BLaER1 (cell line): ENCODE data around the gene VPS37B.

Source experiments
- H3K27ac ChIP-seq: shearing (Covaris generic); formaldehyde crosslinking; 2 replicates; pipeline ENCODE4 v1.8.1; 2022
- H3K27me3 ChIP-seq: shearing (Covaris generic); formaldehyde crosslinking; 2 replicates; pipeline ENCODE4 v1.8.1; 2022
- H3K36me3 ChIP-seq: shearing (Covaris generic); formaldehyde crosslinking; 2 replicates; pipeline ENCODE4 v1.8.1; 2022
- H3K4me1 ChIP-seq: shearing (Covaris generic); formaldehyde crosslinking; 2 replicates; pipeline ENCODE4 v1.8.1; 2022
- H3K4me2 ChIP-seq: shearing (Covaris generic); formaldehyde crosslinking; 2 replicates; pipeline ENCODE4 v1.8.1; 2022
- H3K4me3 ChIP-seq: shearing (Covaris generic); formaldehyde crosslinking; 2 replicates; pipeline ENCODE4 v1.8.1; 2022
- H3K9ac ChIP-seq: shearing (Covaris generic); formaldehyde crosslinking; 2 replicates; pipeline ENCODE4 v1.8.1; 2022
- H3K9me3 ChIP-seq: shearing (Covaris generic); formaldehyde crosslinking; 2 replicates; pipeline ENCODE4 v1.8.1; 2022
- H4K20me1 ChIP-seq: shearing (Covaris generic); formaldehyde crosslinking; 2 replicates; pipeline ENCODE4 v1.8.1; 2022
- Cebpa-rat ChIP-seq: shearing (Covaris generic); IDR thresholded peaks from 2 replicates; pipeline ENCODE4 v1.8.1; 2022

VPS37B gene

DNA sequence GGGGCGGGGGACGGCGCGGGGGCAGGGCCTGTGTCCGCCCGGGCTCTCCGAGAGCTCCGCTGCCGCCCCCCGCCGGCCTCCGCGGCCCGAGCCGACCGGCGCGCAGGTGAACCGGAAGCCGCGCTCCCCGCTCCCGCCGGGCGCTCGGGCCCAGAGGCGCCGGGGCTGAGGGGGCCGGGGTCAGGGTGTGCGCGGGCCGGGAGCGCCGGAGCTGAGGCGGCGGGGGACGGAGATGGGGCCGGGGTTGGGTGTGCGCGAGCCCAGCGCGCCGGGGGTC, 60.2 kb downstream of the VPS37B start:
- TF ChIP-seq Cebpa-rat, result no peak
- Histone ChIP-seq H3K27me3 (no peaks in the 10 kb centered on the region), H3K9me3 (no peaks in the 10 kb centered on the region), H3K27ac (peak overlapping the region; percentile 85), H3K36me3 (peaks cover 21% of the 10 kb centered on the region), H4K20me1 (peaks cover 41% of the 10 kb centered on the region), H3K4me3 (peak overlapping the region; percentile 91), H3K4me1 (peaks cover 48% of the 10 kb centered on the region), H3K9ac (peak overlapping the region; percentile 90), H3K4me2 (peak overlapping the region; percentile 96)

DNA sequence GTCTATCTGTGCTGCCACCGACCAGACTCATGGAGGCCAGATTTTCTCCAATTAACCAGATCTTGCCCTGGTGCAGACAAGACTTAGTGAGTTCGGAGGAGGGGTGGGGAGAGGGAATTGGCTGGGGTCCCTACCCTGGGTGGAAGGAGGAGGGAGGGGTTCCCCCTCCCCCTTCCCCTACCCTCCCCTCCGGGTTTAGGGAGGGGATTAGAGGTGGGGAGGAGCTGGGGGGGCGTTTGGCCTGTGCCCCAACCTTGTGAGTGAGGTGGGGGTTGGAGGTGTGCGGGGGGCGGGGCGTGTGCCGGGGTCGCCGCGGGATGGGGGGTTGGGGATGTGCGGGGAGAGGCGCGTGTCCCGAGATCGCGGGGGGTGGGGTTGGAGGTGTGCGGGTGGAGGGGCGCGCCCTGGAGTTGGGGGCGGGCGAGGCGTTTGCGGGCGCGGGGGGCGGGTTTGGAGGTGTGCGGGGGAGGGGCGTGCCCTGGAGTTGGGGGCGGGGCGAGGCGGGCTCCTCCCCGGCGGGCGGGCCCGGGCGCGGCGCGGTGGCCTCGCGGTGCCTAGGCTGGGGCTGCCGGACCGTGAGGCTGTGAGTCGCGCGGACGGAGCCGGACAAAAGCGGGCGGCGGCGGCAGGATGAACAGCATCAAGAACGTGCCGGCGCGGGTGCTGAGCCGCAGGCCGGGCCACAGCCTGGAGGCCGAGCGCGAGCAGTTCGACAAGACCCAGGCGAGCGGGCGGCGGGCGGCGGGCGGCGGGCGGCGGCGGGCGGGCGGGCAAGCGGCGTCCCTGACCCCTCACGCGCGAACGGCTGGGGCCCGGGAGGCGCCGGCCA, 60.8 kb downstream of the VPS37B start, which contains the start of gene HIP1R:
Gene HIP1R, plus strand, starts transcription at position 537 of the 829 bp plus-strand sequence. Its CDS starts 94 bp downstream, at position 631.
- no peaks in the 10 kb centered on the region for H3K27me3 ChIP-seq
- H3K9me3 ChIP-seq, result no peaks in the 10 kb centered on the region
- peak within 1 kb of the TSS; percentile 91 for H3K4me3 ChIP-seq
- H3K9ac ChIP-seq, result peak within 1 kb of the TSS; percentile 90
- peaks cover 16% of the 10 kb centered on the region for H3K36me3 ChIP-seq
- H3K4me1 ChIP-seq, result peaks cover 43% of the 10 kb centered on the region
- peaks cover 35% of the 10 kb centered on the region for H4K20me1 ChIP-seq
- peak within 1 kb of the TSS; percentile 85 for H3K27ac ChIP-seq
- TF ChIP-seq Cebpa-rat, result no peak
- H3K4me2 ChIP-seq, result peak within 1 kb of the TSS; percentile 96

DNA sequence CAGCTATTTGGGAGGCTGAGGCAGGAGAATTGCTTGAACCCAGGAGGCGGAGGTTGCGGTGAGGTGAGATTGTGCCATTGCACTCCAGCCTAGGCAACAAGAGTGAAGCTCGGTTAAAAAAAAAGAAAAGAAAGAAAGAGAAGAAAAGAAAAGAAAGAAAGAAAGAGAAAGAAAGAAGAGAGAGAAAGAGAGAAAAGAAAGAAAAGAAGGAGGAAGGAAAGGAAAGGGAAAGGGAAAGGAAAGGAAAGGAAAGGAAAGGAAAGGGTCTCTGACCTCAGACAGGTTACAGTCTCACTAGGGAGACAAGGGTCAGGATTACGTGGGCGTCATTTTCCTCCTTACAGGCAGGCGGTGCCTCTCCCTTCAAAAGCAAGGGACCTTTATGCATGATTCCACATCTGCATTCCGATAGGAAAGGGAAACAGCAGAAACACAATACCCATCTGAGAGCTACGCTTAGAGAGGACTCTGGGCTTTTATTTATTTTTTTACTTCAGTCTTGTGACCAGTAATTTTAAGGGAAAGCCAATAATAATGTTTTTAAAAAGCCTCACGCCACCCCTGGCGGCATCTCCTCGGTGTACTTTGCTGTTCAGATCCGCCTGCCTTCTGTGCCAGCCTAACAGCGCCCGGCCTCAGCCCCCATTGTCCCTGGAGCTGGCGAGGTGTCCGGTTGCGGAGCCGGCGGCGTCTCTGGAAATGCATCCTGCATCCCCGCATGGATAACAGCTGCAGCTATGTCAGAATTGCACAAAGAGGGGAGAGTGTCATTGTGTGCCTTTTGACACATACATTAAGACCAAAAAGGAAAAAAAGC, 61.6 kb downstream of the VPS37B start:
- H3K27ac ChIP-seq, result peak overlapping the region; percentile 15; the same call in 1 of the 2 replicates
- no peaks in the 10 kb centered on the region for H3K27me3 ChIP-seq
- H3K4me2 ChIP-seq, result peak overlapping the region; percentile 87
- no peaks in the 10 kb centered on the region for H3K9me3 ChIP-seq
- H4K20me1 ChIP-seq, result peaks cover 27% of the 10 kb centered on the region
- peaks cover 8% of the 10 kb centered on the region for H3K36me3 ChIP-seq
- no peak for TF ChIP-seq Cebpa-rat
- peak overlapping the region; percentile 62 for H3K4me3 ChIP-seq
- H3K9ac ChIP-seq, result peak overlapping the region; percentile 27; the same call in 1 of the 2 replicates
- H3K4me1 ChIP-seq, result peaks cover 34% of the 10 kb centered on the region

DNA sequence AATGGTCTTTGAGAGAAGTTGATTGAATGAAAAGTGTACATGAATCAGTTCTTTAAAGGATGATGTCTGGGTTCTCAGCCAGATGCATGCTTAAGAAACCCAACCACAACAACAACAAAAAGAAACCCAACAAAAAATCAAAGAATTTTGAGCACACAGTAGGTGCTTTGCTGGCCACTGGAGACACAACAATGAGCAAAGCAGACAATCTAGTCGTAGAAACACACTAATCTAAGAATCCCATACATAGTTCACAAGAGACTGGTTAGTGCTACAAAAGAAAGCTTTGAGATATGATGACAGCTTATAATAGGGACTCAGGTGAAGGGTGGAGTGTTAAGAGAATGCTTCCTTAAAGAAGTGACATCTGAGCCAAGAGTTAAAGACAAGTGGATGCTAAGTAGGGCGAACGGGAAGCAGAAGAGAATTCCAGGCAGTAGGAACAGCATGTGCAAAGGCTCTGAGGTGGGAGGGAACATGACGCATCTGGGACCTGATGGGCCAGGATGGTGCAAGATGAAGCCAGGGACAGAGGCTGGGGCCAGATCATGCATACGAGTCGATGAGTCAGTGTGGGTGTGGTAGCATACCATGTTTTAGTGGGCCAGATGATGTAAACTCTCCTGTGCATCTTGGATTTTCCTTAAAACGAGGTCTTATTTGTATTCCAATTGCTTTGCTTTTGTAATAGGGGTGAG, 65.3 kb downstream of the VPS37B start:
- Histone ChIP-seq H4K20me1 (no peaks in the 10 kb centered on the region), H3K4me2 (no peak overlapping the region), H3K4me3 (no peak overlapping the region), H3K9ac (no peak overlapping the region), H3K27me3 (no peaks in the 10 kb centered on the region), H3K36me3 (no peaks in the 10 kb centered on the region), H3K27ac (no peak overlapping the region), H3K9me3 (no peaks in the 10 kb centered on the region), H3K4me1 (peaks cover 19% of the 10 kb centered on the region)
- TF ChIP-seq Cebpa-rat, result no peak

DNA sequence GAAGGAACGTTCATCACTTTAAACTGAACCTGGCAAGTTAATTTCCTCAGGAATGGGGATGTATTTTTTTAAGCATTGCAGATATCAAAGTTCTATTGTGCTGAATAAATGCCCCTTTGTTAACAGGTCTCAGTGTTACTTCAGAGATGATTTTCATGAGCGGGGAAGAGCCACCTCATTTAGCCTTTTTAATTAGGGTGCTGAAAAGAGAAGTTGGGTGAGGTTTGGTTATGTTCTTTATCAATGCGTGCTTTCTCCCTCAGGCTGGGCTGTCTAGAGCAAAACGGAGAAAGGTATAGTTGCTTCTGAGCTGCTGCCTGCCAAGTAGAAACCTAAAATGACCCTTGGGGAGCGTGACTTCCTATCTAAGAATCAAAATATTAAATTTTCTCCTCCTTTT, 68.7 kb downstream of the VPS37B start:
- TF ChIP-seq Cebpa-rat, result no peak
- H3K9me3 ChIP-seq, result no peaks in the 10 kb centered on the region
- H3K9ac ChIP-seq, result no peak overlapping the region
- H3K36me3 ChIP-seq, result no peaks in the 10 kb centered on the region
- H3K4me1 ChIP-seq, result peaks cover 31% of the 10 kb centered on the region
- H3K27ac ChIP-seq, result no peak overlapping the region
- no peaks in the 10 kb centered on the region for H3K27me3 ChIP-seq
- H3K4me3 ChIP-seq, result no peak overlapping the region
- no peaks in the 10 kb centered on the region for H4K20me1 ChIP-seq
- H3K4me2 ChIP-seq, result no peak overlapping the region

DNA sequence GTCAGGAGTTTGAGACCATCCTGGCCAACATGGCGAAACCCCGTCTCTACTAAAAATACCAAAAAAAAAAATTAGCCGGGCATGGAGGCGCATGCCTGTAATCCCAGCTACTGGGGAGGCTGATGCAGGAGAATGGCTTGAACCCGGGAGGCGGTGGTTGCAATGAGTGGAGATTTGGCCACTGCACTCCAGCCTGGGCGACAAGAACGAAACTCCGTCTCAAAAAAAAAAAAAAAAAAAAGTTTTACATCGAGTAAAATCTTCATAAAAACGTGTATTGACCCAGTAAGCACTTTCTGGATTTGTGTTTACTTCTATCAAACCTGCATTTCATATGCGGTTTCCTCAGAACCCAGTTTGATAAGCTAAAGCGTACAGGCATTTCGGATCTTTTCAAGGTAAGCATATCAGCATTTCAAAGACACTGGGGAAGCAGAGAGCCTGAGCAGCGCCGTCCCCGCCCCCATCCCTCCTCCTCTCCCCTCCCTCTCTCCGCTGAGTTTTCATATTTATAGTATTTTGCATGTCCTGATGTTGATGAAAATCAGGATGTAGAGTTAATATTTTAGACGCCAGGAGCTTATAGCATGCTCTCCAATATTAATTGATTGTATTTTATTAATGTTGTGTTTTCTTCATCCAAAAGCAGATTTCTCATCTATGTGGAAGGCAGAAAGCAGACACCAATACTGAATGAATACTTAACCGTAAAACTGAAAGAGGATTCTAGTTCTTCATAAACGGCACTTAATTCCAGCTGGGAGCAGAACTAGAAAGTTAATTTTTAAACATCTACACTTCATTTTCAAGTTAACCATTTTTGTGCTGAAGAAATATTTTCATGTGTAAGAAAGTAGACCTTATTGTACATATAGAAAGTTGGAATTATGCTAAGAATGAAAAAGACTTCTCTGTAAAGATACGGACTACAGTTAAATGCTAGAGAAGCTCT, 69.9 kb downstream of the VPS37B start:
- no peak overlapping the region for H3K9ac ChIP-seq
- no peak for TF ChIP-seq Cebpa-rat
- H3K4me1 ChIP-seq, result peaks cover 41% of the 10 kb centered on the region
- no peaks in the 10 kb centered on the region for H3K27me3 ChIP-seq
- H3K36me3 ChIP-seq, result no peaks in the 10 kb centered on the region
- no peaks in the 10 kb centered on the region for H4K20me1 ChIP-seq
- no peaks in the 10 kb centered on the region for H3K9me3 ChIP-seq
- no peak overlapping the region for H3K27ac ChIP-seq
- H3K4me2 ChIP-seq, result peak overlapping the region; percentile 57
- H3K4me3 ChIP-seq, result no peak overlapping the region

DNA sequence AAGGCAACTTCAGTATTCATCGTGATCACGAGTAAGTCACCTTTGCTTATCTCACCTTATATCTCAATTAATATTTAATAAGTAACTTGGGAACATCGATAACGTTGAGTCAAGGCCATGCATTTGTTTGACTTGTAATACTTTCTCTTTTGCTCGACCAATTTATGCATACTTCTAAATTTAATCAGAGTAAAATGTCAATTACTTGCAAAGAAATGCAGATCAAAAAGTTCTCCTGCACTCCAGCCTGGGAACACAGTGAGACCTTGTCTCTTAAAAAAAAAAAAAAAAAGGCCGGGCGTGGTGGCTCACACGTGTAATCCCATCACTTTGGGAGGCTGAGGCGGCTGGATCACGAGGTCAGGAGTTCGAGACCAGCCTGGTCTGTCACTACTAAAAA, 72.5 kb downstream of the VPS37B start:
- no peak overlapping the region for H3K9ac ChIP-seq
- peaks cover 55% of the 10 kb centered on the region for H3K4me1 ChIP-seq
- H3K27me3 ChIP-seq, result no peaks in the 10 kb centered on the region
- TF ChIP-seq Cebpa-rat, result no peak
- H3K4me3 ChIP-seq, result no peak overlapping the region
- H4K20me1 ChIP-seq, result no peaks in the 10 kb centered on the region
- no peak overlapping the region for H3K27ac ChIP-seq
- no peak overlapping the region for H3K4me2 ChIP-seq
- H3K9me3 ChIP-seq, result no peaks in the 10 kb centered on the region
- H3K36me3 ChIP-seq, result no peaks in the 10 kb centered on the region

DNA sequence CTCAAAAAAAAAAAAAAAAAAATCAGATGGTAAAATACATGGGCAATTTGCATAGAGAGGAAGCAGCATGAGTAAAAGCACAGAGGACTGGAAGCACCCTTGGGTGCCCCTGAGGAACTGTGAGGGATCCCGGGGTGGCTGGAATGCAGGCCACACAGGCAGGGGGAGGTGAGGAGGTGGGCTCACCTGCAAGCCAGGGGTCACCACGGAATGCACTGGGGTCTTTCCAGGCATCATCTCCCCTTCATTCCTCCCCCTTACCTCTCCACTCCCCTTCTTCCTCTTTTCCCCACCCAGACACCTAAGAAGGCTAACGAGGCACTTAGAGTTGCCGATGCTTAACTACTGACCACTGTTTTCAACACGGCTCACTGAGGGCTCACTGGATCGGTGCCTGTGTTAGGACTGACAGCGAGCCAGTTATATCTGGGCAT, 75.1 kb downstream of the VPS37B start:
- H3K27ac ChIP-seq, result no peak overlapping the region
- H3K36me3 ChIP-seq, result no peaks in the 10 kb centered on the region
- no peaks in the 10 kb centered on the region for H3K27me3 ChIP-seq
- H4K20me1 ChIP-seq, result no peaks in the 10 kb centered on the region
- no peaks in the 10 kb centered on the region for H3K9me3 ChIP-seq
- peaks cover 53% of the 10 kb centered on the region for H3K4me1 ChIP-seq
- no peak for TF ChIP-seq Cebpa-rat
- no peak overlapping the region for H3K9ac ChIP-seq
- H3K4me3 ChIP-seq, result no peak overlapping the region
- H3K4me2 ChIP-seq, result peak overlapping the region; percentile 61

DNA sequence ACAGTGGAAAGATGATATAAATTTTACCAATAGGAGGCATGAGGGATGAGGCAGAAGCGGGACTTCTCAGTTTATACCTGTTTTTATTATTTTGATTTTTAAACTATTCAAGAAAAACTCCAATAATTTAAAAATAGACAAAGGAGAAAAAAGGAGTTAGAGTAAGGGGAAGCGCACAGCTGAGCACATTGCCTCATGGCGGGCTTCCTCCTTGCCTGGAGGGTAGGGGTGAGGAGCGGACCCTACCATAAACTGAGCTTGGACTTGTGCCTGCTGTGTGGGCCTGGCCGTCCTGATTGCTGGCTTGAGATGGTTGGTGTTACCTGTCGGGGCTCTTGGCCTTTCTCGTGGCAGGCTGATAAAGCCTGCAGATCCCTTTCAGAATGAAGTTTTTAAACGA, 75.8 kb downstream of the VPS37B start:
- Histone ChIP-seq H3K4me1 (peaks cover 49% of the 10 kb centered on the region), H3K27ac (no peak overlapping the region), H3K9me3 (no peaks in the 10 kb centered on the region), H3K9ac (no peak overlapping the region), H3K4me3 (no peak overlapping the region), H3K27me3 (no peaks in the 10 kb centered on the region), H3K4me2 (peak overlapping the region; percentile 61), H3K36me3 (no peaks in the 10 kb centered on the region), H4K20me1 (no peaks in the 10 kb centered on the region)
- TF ChIP-seq Cebpa-rat, result no peak
